CD14-positive monocyte (primary cell): Measurements from ENCODE around the gene ZNF180. TPM values are rescaled to one million over a fixed set of nuclear protein-coding genes. Genes with fewer than 3 reads are reported as not detected.

ENCODE experiments used
- DNase-seq, 3 donors: peaks; one replicate each; pipeline ENCODE4 v3.0.0-alpha.2; 2011 to 2022
- H2AFZ ChIP-seq: 2 replicates; pipeline ENCODE4 v1.6.0; 2012; ENCODE audit warnings: mild to moderate bottlenecking, low read depth, low read length, inconsistent platforms; ENCODE audit not compliant: insufficient read depth, poor library complexity, severe bottlenecking
- H3K27ac ChIP-seq, 2 donors: 1 replicate in 1 of 2; 2 replicates in 1 of 2; pipeline ENCODE4 v1.5.1; 2012 to 2013; ENCODE audit warnings: low read length in 2 of 2, control low read depth in 1 of 2, inconsistent platforms in 1 of 2, low read depth in 1 of 2, mild to moderate bottlenecking in 1 of 2
- H3K27me3 ChIP-seq, 2 donors: one replicate each; pipeline versions ENCODE4 v1.6.0 to v1.6.1; 2011 to 2013; ENCODE audit warnings: low read length in 2 of 2; ENCODE audit not compliant: control insufficient read depth in 2 of 2, insufficient read depth in 2 of 2
- H3K36me3 ChIP-seq, 2 donors: replicated peaks in 1 of 2; 1 replicate in 1 of 2; 2 replicates in 1 of 2; pipeline versions ENCODE4 v1.5.1 to v1.6.1; 2012 to 2013; ENCODE audit warnings: low read length in 2 of 2, control low read depth in 1 of 2, inconsistent platforms in 1 of 2, mild to moderate bottlenecking in 1 of 2; ENCODE audit not compliant: insufficient read depth in 2 of 2, control insufficient read depth in 1 of 2
- H3K4me1 ChIP-seq, 2 donors: 1 replicate in 1 of 2; 2 replicates in 1 of 2; pipeline versions ENCODE4 v1.5.1 to v1.6.1; 2012 to 2013; ENCODE audit warnings: low read length in 2 of 2, control low read depth in 1 of 2, inconsistent platforms in 1 of 2, mild to moderate bottlenecking in 1 of 2, moderate library complexity in 1 of 2; ENCODE audit not compliant: insufficient read depth in 2 of 2, control insufficient read depth in 1 of 2
- H3K4me2 ChIP-seq: replicated peaks from 2 replicates; pipeline ENCODE3; 2012; ENCODE audit warnings: low read length, moderate library complexity, mild to moderate bottlenecking; ENCODE audit not compliant: poor library complexity, severe bottlenecking; ENCODE audit errors: extremely low read depth
- H3K4me3 ChIP-seq, 3 experiments: fragments of 200-600 bp in 1 of 3; sonication (generic) in 1 of 3; replicated peaks in 1 of 3; 1 replicate in 2 of 3; 2 replicates in 1 of 3; pipeline ENCODE4 v1.5.1; 2011 to 2013; ENCODE audit warnings: low read length in 3 of 3, mild to moderate bottlenecking in 3 of 3, control low read depth in 2 of 3, low read depth in 2 of 3, inconsistent platforms in 1 of 3, moderate library complexity in 1 of 3
- H3K79me2 ChIP-seq: 2 replicates; pipeline ENCODE4 v1.6.0; 2012; ENCODE audit warnings: mild to moderate bottlenecking, control low read depth, inconsistent platforms, low read length, moderate library complexity; ENCODE audit not compliant: insufficient read depth
- H3K9ac ChIP-seq: 2 replicates; pipeline ENCODE4 v1.6.0; 2017; ENCODE audit warnings: low read length, mild to moderate bottlenecking; ENCODE audit not compliant: insufficient read depth, poor library complexity, severe bottlenecking
- H3K9me3 ChIP-seq, 2 donors: replicated peaks in 1 of 2; 1 replicate in 1 of 2; 2 replicates in 1 of 2; pipeline versions ENCODE4 v1.5.1 to v1.6.1; 2012 to 2013; ENCODE audit warnings: low read length in 2 of 2, control low read depth in 1 of 2; ENCODE audit not compliant: control insufficient read depth in 1 of 2, insufficient read depth in 1 of 2
- H4K20me1 ChIP-seq: 2 replicates; pipeline ENCODE4 v1.6.0; 2012; ENCODE audit warnings: mild to moderate bottlenecking, low read length, control low read depth, moderate library complexity; ENCODE audit not compliant: insufficient read depth
- H3K27ac Mint-ChIP-seq, 7 donors: one replicate each; pipeline ENCODE4 v1.8.0; 2020; ENCODE audit warnings: mild to moderate bottlenecking in 7 of 7, mixed read lengths in 7 of 7, moderate library complexity in 6 of 7, inconsistent platforms in 2 of 7
- H3K27me3 Mint-ChIP-seq, 3 donors: one replicate each; pipeline ENCODE4 v1.8.0; 2021 to 2022; ENCODE audit warnings: low read depth in 3 of 3, mild to moderate bottlenecking in 3 of 3, mixed read lengths in 3 of 3, moderate library complexity in 3 of 3, inconsistent platforms in 1 of 3
- H3K36me3 Mint-ChIP-seq, 2 donors: one replicate each; pipeline ENCODE4 v1.8.0; 2020; ENCODE audit warnings: mixed read lengths in 2 of 2, inconsistent platforms in 1 of 2, mild to moderate bottlenecking in 1 of 2
- H3K4me1 Mint-ChIP-seq: one replicate; pipeline ENCODE4 v1.8.0; 2020; ENCODE audit warnings: mild to moderate bottlenecking, mixed read lengths
- H3K4me3 Mint-ChIP-seq, 2 donors: one replicate each; pipeline ENCODE4 v1.8.0; 2020; ENCODE audit warnings: mild to moderate bottlenecking in 2 of 2, mixed read lengths in 2 of 2, moderate library complexity in 1 of 2
- H3K9me3 Mint-ChIP-seq, 7 donors: one replicate each; pipeline ENCODE4 v1.8.0; 2020 to 2022; ENCODE audit warnings: mixed read lengths in 7 of 7, mild to moderate bottlenecking in 6 of 7, moderate library complexity in 6 of 7, inconsistent platforms in 2 of 7
- WGBS: methylation state at CpG from one replicate; pipeline ENCODE4 v1.1.5; 2013; ENCODE audit warnings: missing lambda C conversion rate; ENCODE audit not compliant: insufficient coverage; 5-methylcytosine and 5-hydroxymethylcytosine counted together
- intact Hi-C, 2 donors: fragments of 100-400 bp; cut with micrococcal nuclease; formaldehyde crosslinking; loops; one replicate each; pipeline versions ENCODE4 v1.15.0 to v1.15.1; 2023
- polyA plus RNA-seq, 3 donors: library from polyadenylated mRNA; depleted of rRNA in 1 of 3; unstranded in 2 of 3; stranded (reverse) in 1 of 3; fragments of 300-500 nt in 2 of 3; fragments of >200 nt in 1 of 3; fragmentation: Illumina TruSeq in 2 of 3; gene quantifications; 1 replicate in 2 of 3; 2 replicates in 1 of 3; pipeline ENCODE4 v1.2.3, GENCODE V29; 2012 to 2021
- TF ChIP-seq, protein P1 (sequence below): fragments of 200-600 bp; IDR thresholded peaks from one replicate; pipeline ENCODE4 v1.8.0; 2022; ENCODE audit warnings: antibody characterized with exemption, mild to moderate bottlenecking

Gene ZNF180
- polyA plus RNA-seq, 3 donors = 1.2 to 3.5 (median 2.7) TPM

DNA sequence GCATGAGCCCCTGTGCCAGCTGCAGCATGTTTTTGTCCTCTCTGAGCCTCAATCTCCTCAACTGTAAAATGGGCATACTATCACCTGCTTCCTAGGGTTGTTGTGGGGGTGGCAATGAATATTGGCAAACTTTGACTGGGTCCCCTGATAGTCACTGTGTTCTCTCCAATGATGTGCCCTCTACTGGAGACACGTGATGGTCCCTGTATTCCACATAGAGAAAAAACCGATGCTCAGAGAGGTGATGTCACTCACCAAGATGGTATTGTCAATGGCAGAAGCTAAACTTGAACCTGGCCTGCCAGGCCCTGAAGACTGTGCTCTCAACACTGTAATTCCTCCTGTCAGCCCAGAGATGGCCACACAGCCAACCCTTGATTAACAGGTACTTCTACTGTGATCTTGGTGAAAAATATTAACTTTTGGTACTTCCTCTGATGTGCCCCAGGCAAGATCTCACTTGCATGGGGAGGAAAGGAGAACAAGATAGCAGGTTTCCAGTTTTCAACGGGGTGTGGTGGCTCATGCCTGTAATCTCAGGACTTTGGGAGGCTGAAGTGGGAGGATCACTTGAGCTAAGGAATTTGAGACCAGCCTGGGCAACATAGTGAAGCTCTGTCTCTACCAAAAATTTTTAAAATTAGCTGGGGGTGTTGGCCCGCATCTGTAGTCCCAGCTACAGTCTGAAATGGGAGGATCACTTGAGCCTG lies 25.6 kb upstream of the ZNF180 start:
- Histone ChIP-seq H3K9me3 (peaks cover 0 to 2% of the 10 kb centered on the region in 2 donors), H4K20me1 (no peaks in the 10 kb centered on the region), H2AFZ (no peak overlapping the region), H3K36me3 (no peaks in the 10 kb centered on the region), H3K79me2 (no peaks in the 10 kb centered on the region), H3K27ac (no peak overlapping the region), H3K9ac (no peak overlapping the region), H3K27me3 (no peaks in the 10 kb centered on the region), H3K4me1 (no peaks in the 10 kb centered on the region), H3K4me3 (no peak overlapping the region), H3K4me2 (no peak overlapping the region)
- Mint-ChIP-seq H3K27me3 (peaks cover 4 to 8% (median 8%) of the 10 kb centered on the region in 3 donors), H3K9me3 (peaks cover 0 to 14% (median 3%) of the 10 kb centered on the region in 7 donors), H3K4me3 (no peak overlapping the region), H3K4me1 (peaks cover 3% of the 10 kb centered on the region), H3K36me3 (no peaks in the 10 kb centered on the region), H3K27ac (no peak overlapping the region)
- intact Hi-C loops = no loop called here
- WGBS = 39% methylated on average over 4 of the region's 4 CpGs
- TF ChIP-seq, protein P1, sequence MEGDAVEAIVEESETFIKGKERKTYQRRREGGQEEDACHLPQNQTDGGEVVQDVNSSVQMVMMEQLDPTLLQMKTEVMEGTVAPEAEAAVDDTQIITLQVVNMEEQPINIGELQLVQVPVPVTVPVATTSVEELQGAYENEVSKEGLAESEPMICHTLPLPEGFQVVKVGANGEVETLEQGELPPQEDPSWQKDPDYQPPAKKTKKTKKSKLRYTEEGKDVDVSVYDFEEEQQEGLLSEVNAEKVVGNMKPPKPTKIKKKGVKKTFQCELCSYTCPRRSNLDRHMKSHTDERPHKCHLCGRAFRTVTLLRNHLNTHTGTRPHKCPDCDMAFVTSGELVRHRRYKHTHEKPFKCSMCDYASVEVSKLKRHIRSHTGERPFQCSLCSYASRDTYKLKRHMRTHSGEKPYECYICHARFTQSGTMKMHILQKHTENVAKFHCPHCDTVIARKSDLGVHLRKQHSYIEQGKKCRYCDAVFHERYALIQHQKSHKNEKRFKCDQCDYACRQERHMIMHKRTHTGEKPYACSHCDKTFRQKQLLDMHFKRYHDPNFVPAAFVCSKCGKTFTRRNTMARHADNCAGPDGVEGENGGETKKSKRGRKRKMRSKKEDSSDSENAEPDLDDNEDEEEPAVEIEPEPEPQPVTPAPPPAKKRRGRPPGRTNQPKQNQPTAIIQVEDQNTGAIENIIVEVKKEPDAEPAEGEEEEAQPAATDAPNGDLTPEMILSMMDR = no peak
- no peak for DNase-seq

DNA sequence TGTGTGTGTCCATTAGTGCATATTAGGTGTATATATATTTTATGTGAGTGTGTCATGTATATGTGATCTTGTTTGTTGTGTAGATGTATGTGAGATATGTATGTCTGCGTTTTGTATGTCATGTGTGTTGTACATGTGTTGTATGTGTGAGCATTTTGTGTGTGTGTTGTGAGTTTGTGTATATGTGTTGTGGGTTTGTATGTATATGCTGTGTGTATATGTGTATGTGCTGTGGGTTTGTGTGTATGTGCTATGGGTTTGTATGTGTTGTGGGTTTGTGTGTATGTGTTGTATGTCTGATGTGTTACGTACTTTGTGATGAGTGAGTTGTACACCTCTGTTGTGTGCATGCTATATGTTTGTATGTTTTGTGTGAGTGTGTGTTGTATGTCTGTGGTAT lies 21.0 kb upstream of the ZNF180 start:
- Histone ChIP-seq H3K4me1 (no peaks in the 10 kb centered on the region), H3K27me3 (no peaks in the 10 kb centered on the region), H3K9me3 (peaks cover 11 to 19% of the 10 kb centered on the region in 2 donors), H3K79me2 (no peaks in the 10 kb centered on the region), H3K4me3 (no peak overlapping the region), H3K36me3 (no peaks in the 10 kb centered on the region), H2AFZ (no peak overlapping the region), H3K9ac (no peak overlapping the region), H4K20me1 (no peaks in the 10 kb centered on the region), H3K27ac (no peak overlapping the region), H3K4me2 (no peak overlapping the region)
- no peaks in the 10 kb centered on the region for H3K4me1 Mint-ChIP-seq
- no peak overlapping the region for H3K4me3 Mint-ChIP-seq
- H3K36me3 Mint-ChIP-seq = no peaks in the 10 kb centered on the region
- H3K9me3 Mint-ChIP-seq = peaks cover 0 to 14% (median 10%) of the 10 kb centered on the region in 7 donors
- no peak overlapping the region for H3K27ac Mint-ChIP-seq
- DNase-seq = no peak
- peaks cover 0 to 2% (median 0%) of the 10 kb centered on the region in 3 donors for H3K27me3 Mint-ChIP-seq
- intact Hi-C loops = no loop called here
- TF ChIP-seq, protein P1 = no peak
- 90% methylated on average over 2 of the region's 2 CpGs for WGBS
